Measurements from ENCODE around the gene PDE4A. TPM values are rescaled to one million over a fixed set of nuclear protein-coding genes. Genes with fewer than 3 reads are reported as not detected.

The PDE4A gene
- total and polyA plus RNA-seq, 2 of the 13 experiments (the other 11 are each of a cell fraction or from before 2014, with no cell fraction given): 1.1 to 4.1 TPM

DNA sequence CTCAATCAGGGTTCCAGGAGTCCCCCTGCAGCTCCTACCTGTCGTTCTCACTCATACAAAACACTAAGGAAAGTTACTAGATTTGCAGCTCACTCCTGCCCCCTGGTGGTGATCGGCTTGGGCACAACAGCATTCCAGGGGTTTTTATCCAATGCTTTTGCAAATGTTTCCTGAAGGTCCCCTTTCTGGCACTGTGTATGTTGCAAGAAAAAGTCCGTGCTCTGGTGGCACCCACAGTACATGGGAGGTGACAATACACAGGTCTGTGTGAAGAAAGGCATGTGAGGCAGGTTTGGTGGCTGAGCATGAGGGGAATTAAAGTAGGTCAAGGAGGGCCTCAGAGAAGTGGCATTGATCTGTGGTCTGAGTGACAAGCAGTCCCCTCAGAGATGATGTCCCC, 31.4 kb upstream of the PDE4A start (continued):
- TF ChIP-seq, protein P1, sequence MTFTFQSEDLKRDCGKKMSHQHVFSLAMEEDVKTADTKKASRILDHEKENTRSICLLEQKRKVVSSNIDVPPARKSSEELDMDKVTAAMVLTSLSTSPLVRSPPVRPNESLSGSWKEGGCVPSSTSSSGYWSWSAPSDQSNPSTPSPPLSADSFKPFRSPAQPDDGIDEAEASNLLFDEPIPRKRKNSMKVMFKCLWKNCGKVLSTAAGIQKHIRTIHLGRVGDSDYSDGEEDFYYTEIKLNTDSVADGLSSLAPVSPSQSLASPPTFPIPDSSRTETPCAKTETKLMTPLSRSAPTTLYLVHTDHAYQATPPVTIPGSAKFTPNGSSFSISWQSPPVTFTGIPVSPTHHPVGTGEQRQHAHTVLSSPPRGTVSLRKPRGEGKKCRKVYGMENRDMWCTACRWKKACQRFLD (CRISPR knock-in tag; IDR thresholded peaks at IDR 0.05; ENCODE audit: borderline replicate concordance): no peak
- no peak for TF ChIP-seq NR3C1 (CRISPR knock-in tag; IDR thresholded peaks at IDR 0.05)
- no peak for TF ChIP-seq DNMT1 (CRISPR knock-in tag; IDR thresholded peaks at IDR 0.05)
- TF ChIP-seq WIZ (CRISPR knock-in tag; IDR thresholded peaks at IDR 0.05): no peak
- TF ChIP-seq SOX5 (CRISPR knock-in tag; IDR thresholded peaks at IDR 0.05; ENCODE audit: borderline replicate concordance): peak; percentile 15; the same call in 1 of the 2 replicates
- no peak for TF ChIP-seq ZZZ3 (CRISPR knock-in tag; IDR thresholded peaks at IDR 0.05; ENCODE audit: borderline replicate concordance)
- TF ChIP-seq NBN (conservative IDR thresholded peaks at IDR 0.05): no peak
- TF ChIP-seq NFYB (CRISPR knock-in tag; IDR thresholded peaks at IDR 0.05): no peak
- TF ChIP-seq XBP1 (CRISPR knock-in tag; IDR thresholded peaks at IDR 0.05): no peak
- no peak for TF ChIP-seq ZBTB7B (CRISPR knock-in tag; IDR thresholded peaks at IDR 0.05)
- no peak for TF ChIP-seq SETDB1 (CRISPR knock-in tag; IDR thresholded peaks at IDR 0.05; ENCODE audit: borderline replicate concordance)
- no peak for TF ChIP-seq MIER2 (CRISPR knock-in tag; IDR thresholded peaks at IDR 0.05)

DNA sequence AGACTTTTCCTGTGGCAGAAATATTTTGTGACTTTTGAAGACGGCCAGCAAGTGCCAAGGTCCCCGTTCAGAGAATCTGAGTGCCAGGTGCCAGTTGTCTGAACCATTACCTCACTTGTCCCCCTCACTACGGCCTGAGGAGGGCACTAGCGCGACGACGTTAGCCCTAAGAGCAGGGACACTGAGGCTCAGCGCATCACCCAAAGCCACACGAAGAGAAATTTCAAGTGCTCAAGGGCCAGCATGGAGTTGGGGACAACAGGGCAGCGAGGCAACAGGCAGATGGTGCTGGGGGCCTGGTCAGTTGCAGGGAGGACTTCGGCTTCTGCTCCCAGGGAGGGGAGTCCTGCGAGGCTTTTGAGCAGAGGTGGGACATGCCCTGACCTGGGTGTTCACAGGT, 30.5 kb upstream of the PDE4A start:
- POLR2A ChIA-PET: interaction anchor here (1.4 kb wide), 1 partner anchor 130 kb away, joined by 14 read pairs; no protein-coding TSS in a partner anchor
- H4K20me1 ChIP-seq (ENCODE audit: insufficient read depth, low read length): no peaks in the 10 kb centered on the region
- FAIRE-seq: no peak
- no peak overlapping the region for H3K27ac ChIP-seq (ENCODE audit: extremely low read length, insufficient read depth, low read length)
- no peaks in the 10 kb centered on the region for H3K27me3 ChIP-seq (ENCODE audit: control insufficient read depth in 1 of 2, insufficient read depth in 2 of 2, low read length in 2 of 2)
- H3K4me2 ChIP-seq (ENCODE audit: low read depth, low read length): no peak overlapping the region
- H3K9me3 ChIP-seq (ENCODE audit: low read length): no peaks in the 10 kb centered on the region
- H3K9ac ChIP-seq (ENCODE audit: insufficient read depth, low read depth, low read length): no peak overlapping the region
- no peak overlapping the region for H3K4me3 ChIP-seq (replicated peaks in 1 of 3; ENCODE audit: insufficient read depth in 1 of 3, low read depth in 2 of 3, low read length in 3 of 3)
- intact Hi-C loops (cut with micrococcal nuclease; ENCODE audit: unreplicated experiment) (loop anchor here (1.0 to 5.0 kb wide), 3 partner anchors 53 to 131 kb away; partner anchors contain the start of gene ICAM3), in situ Hi-C loops (cut with HindIII; ENCODE audit: extremely low pct_ligation_motif_present, low pct_unique_long_range_greater_than_20kb) (loop anchor here (5.0 to 10.0 kb wide), 2 partner anchors 118 to 455 kb away; partner anchors contain the start of genes ICAM1 and OLFM2)
- WGBS (ENCODE audit: low lambda C conversion rate): 92% methylated on average over 7 of the region's 12 CpGs
- H3K36me3 ChIP-seq (replicated peaks in 1 of 2; ENCODE audit: control insufficient read depth in 1 of 2, insufficient read depth in 2 of 2, low read length in 2 of 2): peaks cover 13 to 38% of the 10 kb centered on the region in 2 experiments; a peak in 4 of 5 replicates
- no peak overlapping the region for H2AFZ ChIP-seq (ENCODE audit: low read length)
- BruUV-seq (replicated peaks): no TSS peak
- CTCF ChIA-PET (ENCODE audit: low intra/inter-chr PET ratio, low total read pairs): interaction anchor here (1.9 to 3.8 kb wide), 5 partner anchors 34 to 131 kb away, joined by 5 to 47 read pairs (median 13); partner anchors contain the start of gene ICAM1
- DNase-seq (ENCODE audit: low spot score): no peak
- peaks cover 11% of the 10 kb centered on the region for H3K4me1 ChIP-seq (ENCODE audit: insufficient read depth, low read length)
- no peaks in the 10 kb centered on the region for H3K79me2 ChIP-seq (ENCODE audit: insufficient read depth, low read length)
- ATAC-seq: no peak; the same call in 1 of the 3 replicates
- TF ChIP-seq SSRP1 (CRISPR knock-in tag; IDR thresholded peaks at IDR 0.05) (0 out of 2 replicates have a peak, but pooled peaks have one; percentile 47), HDAC6 (IDR thresholded peaks at IDR 0.05; ENCODE audit: low read depth, low read length) (no peak), NFATC3 (CRISPR knock-in tag; IDR thresholded peaks at IDR 0.05) (0 out of 2 replicates have a peak, but pooled peaks have one; percentile 30), AGO2 (optimal IDR thresholded peaks at IDR 0.05; ENCODE audit: low read depth, low read length) (peak; percentile 86), POLR2A (IDR thresholded peaks at IDR 0.05; ENCODE audit: insufficient read depth in 1 of 2, low read depth in 2 of 2, low read length in 2 of 2) (0 out of 4 replicates have a peak, but pooled peaks of 1 of the 2 experiments have one; percentile 8)
- TF ChIP-seq, protein P2, sequence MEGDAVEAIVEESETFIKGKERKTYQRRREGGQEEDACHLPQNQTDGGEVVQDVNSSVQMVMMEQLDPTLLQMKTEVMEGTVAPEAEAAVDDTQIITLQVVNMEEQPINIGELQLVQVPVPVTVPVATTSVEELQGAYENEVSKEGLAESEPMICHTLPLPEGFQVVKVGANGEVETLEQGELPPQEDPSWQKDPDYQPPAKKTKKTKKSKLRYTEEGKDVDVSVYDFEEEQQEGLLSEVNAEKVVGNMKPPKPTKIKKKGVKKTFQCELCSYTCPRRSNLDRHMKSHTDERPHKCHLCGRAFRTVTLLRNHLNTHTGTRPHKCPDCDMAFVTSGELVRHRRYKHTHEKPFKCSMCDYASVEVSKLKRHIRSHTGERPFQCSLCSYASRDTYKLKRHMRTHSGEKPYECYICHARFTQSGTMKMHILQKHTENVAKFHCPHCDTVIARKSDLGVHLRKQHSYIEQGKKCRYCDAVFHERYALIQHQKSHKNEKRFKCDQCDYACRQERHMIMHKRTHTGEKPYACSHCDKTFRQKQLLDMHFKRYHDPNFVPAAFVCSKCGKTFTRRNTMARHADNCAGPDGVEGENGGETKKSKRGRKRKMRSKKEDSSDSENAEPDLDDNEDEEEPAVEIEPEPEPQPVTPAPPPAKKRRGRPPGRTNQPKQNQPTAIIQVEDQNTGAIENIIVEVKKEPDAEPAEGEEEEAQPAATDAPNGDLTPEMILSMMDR (CRISPR knock-in tag; IDR thresholded peaks at IDR 0.05): peak; percentile 31
- TF ChIP-seq, protein P3, sequence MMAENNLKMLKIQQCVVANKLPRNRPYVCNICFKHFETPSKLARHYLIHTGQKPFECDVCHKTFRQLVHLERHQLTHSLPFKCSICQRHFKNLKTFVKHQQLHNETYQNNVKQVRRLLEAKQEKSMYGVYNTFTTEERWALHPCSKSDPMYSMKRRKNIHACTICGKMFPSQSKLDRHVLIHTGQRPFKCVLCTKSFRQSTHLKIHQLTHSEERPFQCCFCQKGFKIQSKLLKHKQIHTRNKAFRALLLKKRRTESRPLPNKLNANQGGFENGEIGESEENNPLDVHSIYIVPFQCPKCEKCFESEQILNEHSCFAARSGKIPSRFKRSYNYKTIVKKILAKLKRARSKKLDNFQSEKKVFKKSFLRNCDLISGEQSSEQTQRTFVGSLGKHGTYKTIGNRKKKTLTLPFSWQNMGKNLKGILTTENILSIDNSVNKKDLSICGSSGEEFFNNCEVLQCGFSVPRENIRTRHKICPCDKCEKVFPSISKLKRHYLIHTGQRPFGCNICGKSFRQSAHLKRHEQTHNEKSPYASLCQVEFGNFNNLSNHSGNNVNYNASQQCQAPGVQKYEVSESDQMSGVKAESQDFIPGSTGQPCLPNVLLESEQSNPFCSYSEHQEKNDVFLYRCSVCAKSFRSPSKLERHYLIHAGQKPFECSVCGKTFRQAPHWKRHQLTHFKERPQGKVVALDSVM (CRISPR knock-in tag; IDR thresholded peaks at IDR 0.05): no peak
